Neural progenitor cell (in vitro differentiated cells): ENCODE results near the gene C2CD3.

Source experiments
- CTCF ChIP-seq: fragments of 200-600 bp; sonication (generic); IDR thresholded peaks from 2 replicates; pipeline ENCODE4 v1.5.1; 2017; ENCODE audit warnings: antibody characterized with exemption, mild to moderate bottlenecking
- EZH2 ChIP-seq: fragments of 200-600 bp; sonication (generic); IDR thresholded peaks from 2 replicates; pipeline ENCODE4 v1.6.1; 2017; ENCODE audit warnings: antibody characterized with exemption, mild to moderate bottlenecking, moderate library complexity
- EZH2phosphoT487 ChIP-seq: fragments of 200-600 bp; sonication (generic); IDR thresholded peaks from 2 replicates; pipeline ENCODE4 v1.6.1; 2017; ENCODE audit warnings: antibody characterized with exemption

GRCh38 chr11:74024261-74025029, 146.4 kb downstream of the C2CD3 start:
- TF ChIP-seq CTCF (no peak), EZH2 (no peak), EZH2phosphoT487 (no peak)
